ENCODE results near the gene PPP1R14C.

- no peak for TF ChIP-seq POLR2AphosphoS5 (IDR thresholded peaks at IDR 0.05; ENCODE audit: low read depth, low read length)
- TF ChIP-seq TAF1 (IDR thresholded peaks at IDR 0.05; ENCODE audit: borderline replicate concordance, insufficient read depth, low read length), result no peak
- TF ChIP-seq REST (IDR thresholded peaks at IDR 0.05; ENCODE audit: insufficient read depth in 1 of 2, low read depth in 2 of 2, low read length in 2 of 2), result no peak
- TF ChIP-seq SIN3A (IDR thresholded peaks at IDR 0.05; ENCODE audit: borderline replicate concordance, insufficient read depth, low read length), result no peak
Observed at GRCh38 chr6:150142097-150142669, 661 bp upstream of the PPP1R14C start.
